Activated CD4-positive, alpha-beta T cell treated with anti-CD3 and anti-CD28 coated beads for 48 hours (primary cell): ENCODE data around the gene DMGDH.

Source experiments
- DNase-seq: peaks from one replicate; pipeline ENCODE4 v3.0.0-alpha.2; 2020

The DMGDH gene

GRCh38 chr5:79069488-79070349, at the start of gene DMGDH, which contains the start of gene BHMT2:
DMGDH (minus strand) TSS chr5:79069674; CDS start chr5:79069620, 54 bp downstream.
BHMT2 (plus strand) TSS chr5:79069767; CDS start chr5:79069783, 16 bp downstream.
- no peak for DNase-seq

GRCh38 chr5:79112703-79113058, 43.2 kb upstream of the DMGDH start:
- DNase-seq, result no peak

GRCh38 chr5:79111960-79112702, 42.7 kb upstream of the DMGDH start:
- DNase-seq, result no peak

GRCh38 chr5:79111387-79111959, 42.0 kb upstream of the DMGDH start, which contains the start of gene BHMT:
BHMT (plus strand) TSS chr5:79111809; CDS start chr5:79111886, 77 bp downstream.
- no peak for DNase-seq

- peak; percentile 50 for DNase-seq
These were observed 40.3 kb upstream of the DMGDH start for GRCh38 chr5:79109527-79110492.

- no peak for DNase-seq
These were observed 39.3 kb upstream of the DMGDH start for GRCh38 chr5:79108792-79109191.

- no peak for DNase-seq
These were observed 38.6 kb upstream of the DMGDH start for GRCh38 chr5:79108086-79108485.

- no peak for DNase-seq
These were observed 37.7 kb upstream of the DMGDH start for GRCh38 chr5:79107020-79107796.

GRCh38 chr5:79105868-79106267, 36.4 kb upstream of the DMGDH start:
- DNase-seq, result no peak

GRCh38 chr5:79093762-79094161, 24.3 kb upstream of the DMGDH start:
- DNase-seq, result no peak

GRCh38 chr5:79091064-79091463, 21.6 kb upstream of the DMGDH start:
- no peak for DNase-seq

GRCh38 chr5:79088507-79088906, 19.0 kb upstream of the DMGDH start:
- no peak for DNase-seq

- no peak for DNase-seq
These were observed 16.6 kb upstream of the DMGDH start for GRCh38 chr5:79086116-79086515.

GRCh38 chr5:79081779-79082178, 12.3 kb upstream of the DMGDH start:
- no peak for DNase-seq

- DNase-seq, result no peak
These were observed 11.3 kb upstream of the DMGDH start for GRCh38 chr5:79080804-79081203.

- no peak for DNase-seq
These were observed 8.3 kb upstream of the DMGDH start for GRCh38 chr5:79077680-79078365.

- DNase-seq, result no peak
These were observed 7.3 kb upstream of the DMGDH start for GRCh38 chr5:79076819-79077218.

GRCh38 chr5:79075646-79076426, 6.4 kb upstream of the DMGDH start:
- no peak for DNase-seq

- no peak for DNase-seq
These were observed 5.2 kb upstream of the DMGDH start for GRCh38 chr5:79074641-79075040.

GRCh38 chr5:79070350-79070667, 835 bp upstream of the DMGDH start:
- DNase-seq, result no peak
